Stomach (tissue), 4 donors: ENCODE data around the gene CXCL3.

ENCODE experiments used
- CTCF ChIP-seq, 7 experiments: fragments of 450-650 bp in 4 of 7; fragments of 200-600 bp in 3 of 7; sonication (generic) in 3 of 7; IDR thresholded peaks; one replicate each; pipeline ENCODE4 v1.5.1; 2016 to 2019; ENCODE audit warnings: antibody characterized with exemption in 7 of 7, control low read depth in 2 of 7, mild to moderate bottlenecking in 1 of 7
- POLR2A ChIP-seq, 4 donors: fragments of 450-650 bp; IDR thresholded peaks; one replicate each; pipeline ENCODE4 v1.6.1; 2016; ENCODE audit warnings: antibody characterized with exemption in 4 of 4, control low read depth in 2 of 4, mild to moderate bottlenecking in 1 of 4, moderate library complexity in 1 of 4
- POLR2AphosphoS5 ChIP-seq, 3 donors: sonication (generic); formaldehyde crosslinking; IDR thresholded peaks; one replicate each; pipeline ENCODE4 v1.6.1; 2016; ENCODE audit warnings: antibody characterized with exemption in 3 of 3

GRCh38 chr4:74031576-74031975 is 6.9 kb downstream of the CXCL3 start:
- TF ChIP-seq CTCF (IDR thresholded peaks at IDR 0.05): no peak
- no peak for TF ChIP-seq POLR2A (IDR thresholded peaks at IDR 0.05)
- TF ChIP-seq POLR2AphosphoS5 (IDR thresholded peaks at IDR 0.05): no peak
